ENCODE measurements around the gene KIAA0513. TPM values are rescaled to one million over a fixed set of nuclear protein-coding genes. Genes with fewer than 3 reads are reported as not detected.

The KIAA0513 gene
- total and polyA plus RNA-seq, 2 donors (not counting 3 experiments of a cell fraction or from before 2014, with no cell fraction given) = 1.8 to 4.3 TPM

DNA sequence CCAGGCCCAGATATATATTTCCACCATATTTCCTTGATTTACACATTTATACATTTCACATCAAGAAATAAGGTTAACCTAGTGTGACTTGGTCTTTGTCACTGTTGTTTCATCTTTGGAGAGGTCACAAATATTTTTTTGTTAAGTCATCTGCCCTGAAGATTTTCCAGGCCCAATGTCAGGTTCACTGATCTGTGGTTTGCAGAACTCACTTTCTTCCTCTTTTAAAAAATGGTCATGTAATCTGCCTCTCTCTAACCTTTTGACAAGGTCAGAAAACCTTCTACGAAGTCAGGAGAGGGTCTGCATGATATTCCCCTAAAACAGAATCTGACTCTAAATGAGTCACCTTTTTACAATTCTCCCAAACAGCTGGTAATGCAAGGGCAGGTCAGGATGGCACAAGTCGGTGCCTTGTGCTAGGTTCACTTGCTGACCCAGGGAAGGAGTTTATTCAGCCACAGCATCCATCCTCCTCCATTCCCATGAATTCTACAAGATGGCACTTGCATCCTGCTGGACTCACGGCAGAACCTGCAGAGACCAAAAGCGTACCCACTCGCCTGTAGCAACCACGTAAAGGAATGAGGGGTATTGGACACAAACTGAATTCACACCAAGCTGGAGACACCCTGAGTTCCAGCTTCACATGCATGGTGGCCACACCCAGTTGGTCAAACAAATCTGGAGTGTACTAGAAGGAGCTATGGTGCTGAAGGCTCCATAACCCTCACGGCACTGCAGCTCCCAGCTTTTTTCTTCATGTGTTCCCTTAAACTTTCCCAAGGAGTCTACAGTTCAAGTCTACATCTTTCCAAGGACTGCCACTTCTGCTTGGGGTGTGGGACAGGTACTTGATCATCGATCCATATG lies 1.6 kb upstream of the KIAA0513 start:
- ChIA-PET CTCF (interaction anchor here (0.6 to 3.6 kb wide), 6 partner anchors 13 to 477 kb away, joined by 3 to 32 read pairs (median 4); no protein-coding TSS in a partner anchor), POLR2A (no interaction called here)
- Histone ChIP-seq H3K4me2 (ENCODE audit: insufficient read depth, low read length) (no peak overlapping the region), H3K4me1 (ENCODE audit: control insufficient read depth, extremely low read depth, insufficient read depth, low read length) (peaks cover 24% of the 10 kb centered on the region), H4K20me1 (replicated peaks; ENCODE audit: control insufficient read depth, extremely low read depth, insufficient read depth, low read length) (no peaks in the 10 kb centered on the region), H3K9me1 (replicated peaks; ENCODE audit: control insufficient read depth, extremely low read depth, insufficient read depth, low read length) (no peaks in the 10 kb centered on the region), H3K36me3 (ENCODE audit: control insufficient read depth in 2 of 2, extremely low read depth in 1 of 2, insufficient read depth in 2 of 2, low read length in 2 of 2) (no peaks in the 10 kb centered on the region), H3K79me2 (ENCODE audit: control insufficient read depth, insufficient read depth, low read length) (no peaks in the 10 kb centered on the region), H2AFZ (ENCODE audit: low read depth, low read length) (no peak overlapping the region), H3K27me3 (ENCODE audit: control insufficient read depth in 2 of 2, insufficient read depth in 2 of 2, low read length in 2 of 2) (no peaks in the 10 kb centered on the region), H3K9ac (replicated peaks; ENCODE audit: extremely low read depth, insufficient read depth, low read length) (no peak overlapping the region), H3K4me3 (replicated peaks in 1 of 3; ENCODE audit: insufficient read depth in 1 of 3, low read depth in 1 of 3, low read length in 3 of 3) (no peak overlapping the region), H3K9me3 (replicated peaks; ENCODE audit: control insufficient read depth, insufficient read depth, low read length) (no peaks in the 10 kb centered on the region), H3K27ac (ENCODE audit: insufficient read depth, low read depth, low read length) (no peak overlapping the region)
- intact Hi-C loops (cut with micrococcal nuclease) (loop anchor here (5.0 kb wide), 1 partner anchor 61 kb away; no protein-coding TSS in a partner anchor), dilution Hi-C loops (cut with MboI; ENCODE audit: extremely low pct_ligation_motif_present, low sequenced_read_pairs) (no loop called here)
- FAIRE-seq (no peak), DNase-seq (ENCODE audit: low read depth, low spot score) (no peak)
- TF ChIP-seq, protein P1, sequence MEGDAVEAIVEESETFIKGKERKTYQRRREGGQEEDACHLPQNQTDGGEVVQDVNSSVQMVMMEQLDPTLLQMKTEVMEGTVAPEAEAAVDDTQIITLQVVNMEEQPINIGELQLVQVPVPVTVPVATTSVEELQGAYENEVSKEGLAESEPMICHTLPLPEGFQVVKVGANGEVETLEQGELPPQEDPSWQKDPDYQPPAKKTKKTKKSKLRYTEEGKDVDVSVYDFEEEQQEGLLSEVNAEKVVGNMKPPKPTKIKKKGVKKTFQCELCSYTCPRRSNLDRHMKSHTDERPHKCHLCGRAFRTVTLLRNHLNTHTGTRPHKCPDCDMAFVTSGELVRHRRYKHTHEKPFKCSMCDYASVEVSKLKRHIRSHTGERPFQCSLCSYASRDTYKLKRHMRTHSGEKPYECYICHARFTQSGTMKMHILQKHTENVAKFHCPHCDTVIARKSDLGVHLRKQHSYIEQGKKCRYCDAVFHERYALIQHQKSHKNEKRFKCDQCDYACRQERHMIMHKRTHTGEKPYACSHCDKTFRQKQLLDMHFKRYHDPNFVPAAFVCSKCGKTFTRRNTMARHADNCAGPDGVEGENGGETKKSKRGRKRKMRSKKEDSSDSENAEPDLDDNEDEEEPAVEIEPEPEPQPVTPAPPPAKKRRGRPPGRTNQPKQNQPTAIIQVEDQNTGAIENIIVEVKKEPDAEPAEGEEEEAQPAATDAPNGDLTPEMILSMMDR (IDR thresholded peaks at IDR 0.05; ENCODE audit: extremely low read depth in 1 of 2, insufficient read depth in 1 of 2, low read depth in 1 of 2, low read length in 2 of 2) = no peak
- TF ChIP-seq EZH2 (IDR thresholded peaks at IDR 0.05; ENCODE audit: borderline replicate concordance, low read depth, low read length, severe bottlenecking) = no peak
- TF ChIP-seq FOS (IDR thresholded peaks at IDR 0.05; ENCODE audit: borderline replicate concordance, insufficient read depth, low read length) = no peak
- no peak for TF ChIP-seq GATA2 (IDR thresholded peaks at IDR 0.05; ENCODE audit: insufficient read depth, insufficient read length, low read depth, low read length)
- no peak for TF ChIP-seq JUN (IDR thresholded peaks at IDR 0.05; ENCODE audit: borderline replicate concordance, insufficient read depth, insufficient read length, low read depth)
- TF ChIP-seq POLR2A (IDR thresholded peaks at IDR 0.05; ENCODE audit: low read depth, low read length) = no peak
- no TSS peak for BruUV-seq (replicated peaks)

All from endothelial cell of umbilical vein (primary cell).